Measurements from ENCODE around the gene LETMD1.
"Not testable (repeated sequence)": the region's sequence is repeated elsewhere in the genome, so short reads cannot be mapped to it uniquely, and the experiment has no call there.

LETMD1 gene

DNA sequence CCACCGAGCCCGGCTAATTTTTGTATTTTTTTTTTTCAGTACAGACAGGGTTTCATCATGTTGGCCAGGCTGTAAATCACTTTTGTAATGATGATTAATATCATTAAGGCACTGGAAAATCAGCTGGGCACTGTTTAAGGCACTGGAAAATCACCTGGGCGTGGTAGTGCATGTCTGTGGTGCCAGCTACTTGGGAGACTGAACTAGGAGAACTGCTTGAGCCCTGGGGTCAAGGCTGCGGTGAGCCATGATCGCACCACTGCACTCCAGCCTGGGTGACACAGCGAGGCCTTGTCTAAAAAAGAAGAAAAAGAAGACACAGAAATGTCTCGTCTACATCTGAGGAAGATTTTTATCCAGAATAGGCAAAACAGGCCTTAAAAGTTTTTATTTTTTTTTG lies 34.7 kb upstream of the LETMD1 start:
- Histone ChIP-seq H3K36me3 (ENCODE audit: control insufficient read depth, low read depth, low read length) (no peaks in the 10 kb centered on the region), H3K27me3 (ENCODE audit: control insufficient read depth, insufficient read depth, low read length) (no peaks in the 10 kb centered on the region), H3K27ac (ENCODE audit: low read length) (no peak overlapping the region), H3K4me1 (ENCODE audit: control insufficient read depth, low read depth, low read length) (peaks cover 15% of the 10 kb centered on the region), H3K9me3 (ENCODE audit: control insufficient read depth, low read depth, low read length) (no peaks in the 10 kb centered on the region), H3K4me3 (ENCODE audit: low read length) (no peak overlapping the region), H3K9ac (ENCODE audit: low read length) (no peak overlapping the region)

DNA sequence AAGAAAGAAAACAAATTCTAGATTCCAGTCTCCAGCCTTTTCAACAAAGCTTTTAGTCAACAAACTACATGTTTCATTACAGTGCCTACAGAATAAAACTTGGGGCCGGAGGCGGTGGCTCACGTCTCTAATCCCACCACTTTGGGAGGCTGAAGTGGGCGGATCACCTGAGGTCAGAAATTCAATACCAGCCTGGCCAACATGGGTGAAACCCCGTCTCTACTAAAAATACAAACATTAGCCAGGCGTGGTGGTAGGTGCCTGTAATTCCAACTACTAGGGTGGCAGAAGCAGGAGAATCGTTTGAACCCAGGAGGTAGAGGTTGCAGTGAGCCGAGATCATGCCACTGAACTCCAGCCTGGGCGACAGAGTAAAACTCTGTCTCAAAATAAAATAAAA lies 33.7 kb upstream of the LETMD1 start:
- H3K27me3 ChIP-seq (ENCODE audit: control insufficient read depth, insufficient read depth, low read length); H3K36me3 ChIP-seq (ENCODE audit: control insufficient read depth, low read depth, low read length); H3K4me3 ChIP-seq (ENCODE audit: low read length); H3K9me3 ChIP-seq (ENCODE audit: control insufficient read depth, low read depth, low read length); H3K27ac ChIP-seq (ENCODE audit: low read length); H3K9ac ChIP-seq (ENCODE audit: low read length); H3K4me1 ChIP-seq (ENCODE audit: control insufficient read depth, low read depth, low read length): not testable (repeated sequence)

DNA sequence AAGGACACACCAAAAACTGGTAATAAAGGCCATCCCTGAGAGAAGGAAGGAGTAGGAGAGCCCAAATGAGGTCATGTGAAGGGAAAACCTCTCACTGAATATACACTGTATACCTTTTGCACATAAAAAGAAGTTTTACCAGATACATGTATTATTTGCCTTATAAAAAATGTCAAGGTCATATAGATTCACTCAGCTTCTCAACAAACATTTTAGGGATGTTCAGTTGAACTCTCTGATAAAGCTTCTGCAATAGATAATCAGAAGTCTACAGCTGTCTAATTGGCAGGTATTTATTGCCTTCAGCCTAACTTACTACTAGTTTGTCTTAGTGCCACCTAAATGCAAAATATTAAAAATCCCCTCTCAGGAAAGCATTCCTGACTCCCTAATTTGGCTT lies 30.7 kb upstream of the LETMD1 start:
- Histone ChIP-seq H3K9ac (ENCODE audit: low read length) (no peak overlapping the region), H3K27ac (ENCODE audit: low read length) (no peak overlapping the region), H3K36me3 (ENCODE audit: control insufficient read depth, low read depth, low read length) (no peaks in the 10 kb centered on the region), H3K9me3 (ENCODE audit: control insufficient read depth, low read depth, low read length) (no peaks in the 10 kb centered on the region), H3K27me3 (ENCODE audit: control insufficient read depth, insufficient read depth, low read length) (no peaks in the 10 kb centered on the region), H3K4me1 (ENCODE audit: control insufficient read depth, low read depth, low read length) (no peaks in the 10 kb centered on the region), H3K4me3 (ENCODE audit: low read length) (no peak overlapping the region)

DNA sequence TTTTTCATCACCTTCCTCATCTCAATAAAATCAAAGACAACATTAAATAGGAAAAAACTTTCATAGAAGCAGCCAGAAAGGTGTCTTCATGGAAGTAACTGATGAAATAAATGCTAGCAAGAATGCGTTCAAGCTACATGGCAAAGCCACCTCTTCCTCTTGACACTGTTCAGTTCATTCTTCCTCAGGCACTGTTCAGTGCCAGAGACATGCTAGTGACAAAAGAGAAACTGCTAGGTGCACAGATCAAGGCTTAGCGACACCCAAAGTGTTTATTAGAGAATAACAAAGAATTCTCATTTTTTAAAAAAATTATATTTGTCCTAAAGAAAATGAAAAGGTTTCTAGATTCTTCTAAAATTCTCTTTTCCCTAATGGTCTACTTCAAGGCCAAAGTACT lies 29.2 kb upstream of the LETMD1 start:
- H3K36me3 ChIP-seq (ENCODE audit: control insufficient read depth, low read depth, low read length) = no peaks in the 10 kb centered on the region
- no peaks in the 10 kb centered on the region for H3K4me1 ChIP-seq (ENCODE audit: control insufficient read depth, low read depth, low read length)
- H3K27ac ChIP-seq (ENCODE audit: low read length) = no peak overlapping the region
- H3K27me3 ChIP-seq (ENCODE audit: control insufficient read depth, insufficient read depth, low read length) = no peaks in the 10 kb centered on the region
- no peaks in the 10 kb centered on the region for H3K9me3 ChIP-seq (ENCODE audit: control insufficient read depth, low read depth, low read length)
- H3K9ac ChIP-seq (ENCODE audit: low read length) = no peak overlapping the region
- no peak overlapping the region for H3K4me3 ChIP-seq (ENCODE audit: low read length)

DNA sequence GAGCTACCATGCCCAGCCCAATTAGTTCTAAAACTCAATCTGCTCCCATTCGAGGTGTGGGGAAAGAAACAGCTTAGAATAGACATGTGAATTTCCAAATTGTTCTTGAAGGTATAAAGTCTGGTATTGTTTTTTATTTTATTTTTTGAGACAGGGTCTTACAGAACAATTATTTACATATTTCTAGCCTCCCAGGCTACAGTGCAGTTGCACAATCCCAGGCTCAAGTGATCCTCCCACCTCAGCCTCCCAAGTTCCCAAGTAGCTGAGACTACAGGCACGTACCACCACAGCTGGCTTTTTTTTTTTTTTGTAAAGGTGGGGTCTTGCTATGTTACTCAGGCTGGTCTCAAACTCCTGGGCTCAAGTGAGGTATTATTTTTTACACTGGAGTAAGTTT lies 28.2 kb upstream of the LETMD1 start:
- H3K4me1 ChIP-seq (ENCODE audit: control insufficient read depth, low read depth, low read length) = peaks cover 8% of the 10 kb centered on the region
- H3K9ac ChIP-seq (ENCODE audit: low read length) = no peak overlapping the region
- H3K36me3 ChIP-seq (ENCODE audit: control insufficient read depth, low read depth, low read length) = no peaks in the 10 kb centered on the region
- H3K27me3 ChIP-seq (ENCODE audit: control insufficient read depth, insufficient read depth, low read length) = no peaks in the 10 kb centered on the region
- no peak overlapping the region for H3K4me3 ChIP-seq (ENCODE audit: low read length)
- H3K9me3 ChIP-seq (ENCODE audit: control insufficient read depth, low read depth, low read length) = no peaks in the 10 kb centered on the region
- no peak overlapping the region for H3K27ac ChIP-seq (ENCODE audit: low read length)

DNA sequence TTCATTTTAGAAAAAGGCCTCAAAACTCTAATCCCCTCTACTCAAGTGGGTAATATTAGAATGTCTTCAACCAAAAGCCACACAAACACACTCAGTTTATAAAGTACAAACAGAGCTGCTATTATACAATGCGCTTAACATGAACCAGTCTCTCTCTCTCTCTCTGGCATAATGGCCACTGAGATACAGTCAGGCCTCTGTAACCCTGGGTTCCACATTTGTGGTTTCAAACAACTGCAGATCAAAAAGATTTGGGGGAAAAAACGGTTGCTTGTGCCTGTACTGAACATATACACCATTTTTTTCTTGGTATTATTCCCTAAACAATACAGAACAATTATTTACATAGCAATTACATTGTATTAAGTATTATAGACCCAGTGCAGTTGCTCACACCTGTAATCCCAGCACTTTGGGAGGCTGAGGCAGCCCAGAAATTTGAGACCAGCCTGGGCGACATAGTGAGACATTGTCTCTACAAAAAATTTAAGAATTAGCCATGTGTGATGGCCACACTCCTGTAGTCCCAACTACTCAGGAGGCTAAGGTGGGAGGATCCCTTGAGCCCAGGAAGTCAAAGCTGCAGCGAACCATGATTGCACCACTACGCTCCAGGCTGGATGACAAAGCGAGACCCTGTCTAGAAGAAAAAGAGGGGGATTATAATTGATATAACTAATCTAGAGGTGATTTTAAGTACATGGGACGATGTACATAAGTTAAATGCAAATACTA lies 27.5 kb upstream of the LETMD1 start:
- H3K4me3 ChIP-seq (ENCODE audit: low read length) = no peak overlapping the region
- H3K27ac ChIP-seq (ENCODE audit: low read length) = no peak overlapping the region
- no peaks in the 10 kb centered on the region for H3K9me3 ChIP-seq (ENCODE audit: control insufficient read depth, low read depth, low read length)
- H3K27me3 ChIP-seq (ENCODE audit: control insufficient read depth, insufficient read depth, low read length) = no peaks in the 10 kb centered on the region
- peaks cover 14% of the 10 kb centered on the region for H3K4me1 ChIP-seq (ENCODE audit: control insufficient read depth, low read depth, low read length)
- no peaks in the 10 kb centered on the region for H3K36me3 ChIP-seq (ENCODE audit: control insufficient read depth, low read depth, low read length)
- H3K9ac ChIP-seq (ENCODE audit: low read length) = no peak overlapping the region

DNA sequence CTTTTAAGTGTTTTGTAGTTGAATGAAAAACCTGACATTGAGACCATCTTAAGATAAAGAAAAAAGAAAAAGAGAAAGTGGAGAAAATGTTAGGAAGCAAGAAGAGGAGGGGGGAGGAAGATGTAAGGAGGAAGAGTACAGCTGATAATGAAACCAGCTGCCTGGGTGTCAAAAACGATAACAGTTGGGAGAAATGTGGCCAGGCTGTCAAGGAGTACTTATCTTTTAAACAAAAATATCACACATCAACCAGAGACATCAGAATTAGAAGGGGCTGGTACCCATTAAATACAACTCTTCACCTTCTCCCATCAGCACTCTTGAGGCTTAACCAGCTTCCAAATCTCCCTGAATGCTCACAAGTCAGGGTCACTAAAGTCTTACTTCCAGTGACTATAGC lies 26.4 kb upstream of the LETMD1 start:
- Histone ChIP-seq H3K4me1 (ENCODE audit: control insufficient read depth, low read depth, low read length) (peaks cover 14% of the 10 kb centered on the region), H3K27ac (ENCODE audit: low read length) (no peak overlapping the region), H3K4me3 (ENCODE audit: low read length) (no peak overlapping the region), H3K9me3 (ENCODE audit: control insufficient read depth, low read depth, low read length) (no peaks in the 10 kb centered on the region), H3K36me3 (ENCODE audit: control insufficient read depth, low read depth, low read length) (no peaks in the 10 kb centered on the region), H3K9ac (ENCODE audit: low read length) (no peak overlapping the region), H3K27me3 (ENCODE audit: control insufficient read depth, insufficient read depth, low read length) (no peaks in the 10 kb centered on the region)

DNA sequence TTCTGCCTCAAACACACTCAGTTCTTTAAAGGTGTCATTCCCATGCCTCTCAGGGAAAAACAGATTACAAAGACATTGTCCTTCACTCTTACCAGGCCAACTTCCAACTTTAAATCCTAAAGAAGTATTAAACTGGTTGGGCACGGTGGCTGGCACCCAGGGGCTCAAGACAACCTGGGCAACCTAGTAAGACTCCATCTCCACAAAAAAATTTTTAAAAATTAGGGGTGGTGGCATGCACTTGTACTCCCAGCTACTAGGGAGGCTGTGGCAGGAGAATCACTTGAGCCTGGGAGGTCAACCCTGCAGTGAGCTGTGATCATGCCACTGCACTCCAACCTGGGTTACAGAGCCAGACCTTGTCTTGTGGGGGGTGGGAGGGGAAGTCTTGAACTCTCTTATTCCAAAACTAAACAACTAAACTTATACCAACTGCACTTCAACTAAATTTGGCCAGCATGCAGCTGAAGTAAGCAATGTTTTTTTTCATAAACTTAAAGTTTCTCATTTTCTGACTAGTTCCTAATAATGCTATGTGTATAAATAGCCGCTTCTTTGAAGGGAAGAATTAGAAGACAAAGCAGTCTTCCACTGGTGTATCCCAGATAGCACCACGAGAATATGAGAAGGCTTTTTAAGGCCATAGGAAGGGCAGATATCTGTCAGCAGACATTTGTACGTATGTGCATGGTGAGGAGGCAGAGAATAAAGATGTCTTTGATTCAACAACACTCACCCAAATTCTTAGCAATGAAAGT lies 24.3 kb upstream of the LETMD1 start:
- Histone ChIP-seq H3K9ac (ENCODE audit: low read length) (no peak overlapping the region), H3K27me3 (ENCODE audit: control insufficient read depth, insufficient read depth, low read length) (no peaks in the 10 kb centered on the region), H3K4me3 (ENCODE audit: low read length) (no peak overlapping the region), H3K27ac (ENCODE audit: low read length) (no peak overlapping the region), H3K9me3 (ENCODE audit: control insufficient read depth, low read depth, low read length) (no peaks in the 10 kb centered on the region), H3K36me3 (ENCODE audit: control insufficient read depth, low read depth, low read length) (no peaks in the 10 kb centered on the region), H3K4me1 (ENCODE audit: control insufficient read depth, low read depth, low read length) (peaks cover 26% of the 10 kb centered on the region)

DNA sequence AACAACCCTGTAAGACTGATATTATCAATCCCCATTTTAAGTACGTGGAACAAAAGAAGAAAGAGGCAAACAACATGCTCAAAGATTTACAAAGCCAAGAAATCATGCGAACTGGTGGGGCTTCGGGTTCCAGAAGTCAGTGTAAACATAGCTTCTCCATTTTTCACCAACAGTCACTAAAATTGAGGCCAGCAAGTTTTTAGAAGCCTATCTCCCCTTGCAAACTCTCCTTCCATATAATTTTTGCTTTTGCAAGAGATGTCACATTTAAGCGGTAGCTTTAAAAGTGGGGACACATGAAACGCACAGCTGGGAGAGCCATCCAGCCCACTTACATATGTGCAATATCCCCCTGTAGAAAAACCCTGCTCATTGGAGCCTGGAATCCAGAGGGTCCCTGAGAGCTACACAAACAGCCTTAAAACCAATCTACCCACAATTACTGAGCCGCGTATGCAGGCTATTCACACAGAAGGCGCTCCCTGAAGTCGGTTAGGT lies 22.7 kb upstream of the LETMD1 start:
- Histone ChIP-seq H3K9ac (ENCODE audit: low read length) (peak overlapping the region; percentile 88), H3K27me3 (ENCODE audit: control insufficient read depth, insufficient read depth, low read length) (no peaks in the 10 kb centered on the region), H3K4me3 (ENCODE audit: low read length) (peak overlapping the region; percentile 64), H3K27ac (ENCODE audit: low read length) (peak overlapping the region; percentile 40), H3K36me3 (ENCODE audit: control insufficient read depth, low read depth, low read length) (no peaks in the 10 kb centered on the region), H3K9me3 (ENCODE audit: control insufficient read depth, low read depth, low read length) (no peaks in the 10 kb centered on the region), H3K4me1 (ENCODE audit: control insufficient read depth, low read depth, low read length) (peaks cover 26% of the 10 kb centered on the region)

DNA sequence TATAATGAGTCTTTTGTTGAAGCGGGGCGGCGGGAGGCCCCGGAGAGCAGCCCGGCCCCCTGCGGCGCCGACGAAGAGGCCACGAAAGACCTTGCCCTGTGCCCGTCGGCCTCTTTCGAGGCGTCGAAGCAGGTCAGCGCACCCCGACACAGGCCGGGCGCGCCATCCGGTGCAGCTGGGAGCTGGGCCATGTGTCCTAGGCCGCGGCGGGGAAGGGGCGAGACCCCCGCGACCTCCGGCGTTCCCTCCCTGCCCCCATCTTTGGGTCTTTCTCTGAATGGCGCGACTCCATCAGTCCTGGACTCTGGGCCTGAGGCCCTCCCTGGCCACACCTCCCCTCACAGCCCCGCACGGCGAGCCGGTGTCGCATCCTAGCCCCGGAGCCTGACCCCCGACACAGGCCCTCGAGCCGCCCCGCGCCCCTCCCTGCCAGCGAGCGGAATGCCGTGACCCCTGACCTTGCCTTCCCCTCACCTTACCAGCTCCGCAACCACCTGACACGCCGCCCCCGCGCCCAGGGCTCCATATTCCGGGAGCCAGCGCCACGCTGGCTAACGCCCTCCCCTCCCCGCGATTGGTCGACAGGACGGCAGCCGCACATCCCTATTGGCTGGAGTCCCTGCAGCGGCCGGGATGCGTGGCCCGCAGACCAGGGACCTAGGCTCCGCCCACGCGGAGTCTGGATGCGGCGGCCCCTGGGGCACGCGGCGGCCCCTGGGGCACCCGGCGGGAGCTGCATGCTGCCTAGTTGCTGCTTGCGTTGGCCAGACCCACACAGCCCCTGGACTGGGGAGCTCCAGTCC lies 22.1 kb upstream of the LETMD1 start, which contains the start of gene SLC11A2:
Gene SLC11A2 (minus strand): TSS at position 549 of the 803 bp plus-strand sequence. CDS start 15,656 bp downstream, outside the sequence.
- Histone ChIP-seq H3K9me3 (ENCODE audit: control insufficient read depth, low read depth, low read length) (no peaks in the 10 kb centered on the region), H3K27ac (ENCODE audit: low read length) (peak within 1 kb of the TSS; percentile 40)

DNA sequence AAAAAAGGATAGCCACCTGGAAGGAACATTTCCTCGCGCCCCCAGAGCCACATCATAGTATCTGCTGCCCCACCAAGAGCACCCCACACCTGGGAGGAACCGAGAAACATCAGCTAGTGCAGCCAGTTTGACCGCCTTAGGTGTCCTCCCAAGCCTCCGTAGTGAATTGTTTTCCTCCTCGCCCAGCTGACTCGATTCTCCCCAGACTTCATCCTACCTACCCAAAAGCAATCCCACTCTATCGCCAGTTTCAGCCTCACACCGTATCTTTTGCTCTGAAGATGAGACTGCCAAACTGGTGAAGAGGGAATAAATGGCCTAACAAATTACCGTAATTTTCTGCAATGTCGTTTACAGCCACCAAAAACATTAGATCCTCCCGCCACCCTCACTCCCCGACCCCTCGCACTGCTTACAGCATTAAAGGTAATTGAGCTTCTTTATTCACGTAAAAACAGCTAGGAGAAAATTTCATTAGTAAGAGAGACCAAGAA lies 20.7 kb upstream of the LETMD1 start:
- no peaks in the 10 kb centered on the region for H3K27me3 ChIP-seq (ENCODE audit: control insufficient read depth, insufficient read depth, low read length)
- no peak overlapping the region for H3K4me3 ChIP-seq (ENCODE audit: low read length)
- H3K36me3 ChIP-seq (ENCODE audit: control insufficient read depth, low read depth, low read length) = no peaks in the 10 kb centered on the region
- peaks cover 26% of the 10 kb centered on the region for H3K4me1 ChIP-seq (ENCODE audit: control insufficient read depth, low read depth, low read length)
- no peaks in the 10 kb centered on the region for H3K9me3 ChIP-seq (ENCODE audit: control insufficient read depth, low read depth, low read length)
- H3K27ac ChIP-seq (ENCODE audit: low read length) = no peak overlapping the region
- H3K9ac ChIP-seq (ENCODE audit: low read length) = no peak overlapping the region

More for the DNA sequence above, 22.1 kb upstream of the LETMD1 start, which contains the start of gene SLC11A2:
- Histone ChIP-seq H3K9ac (ENCODE audit: low read length) (peak within 1 kb of the TSS; percentile 88), H3K27me3 (ENCODE audit: control insufficient read depth, insufficient read depth, low read length) (no peaks in the 10 kb centered on the region), H3K4me1 (ENCODE audit: control insufficient read depth, low read depth, low read length) (peaks cover 26% of the 10 kb centered on the region), H3K36me3 (ENCODE audit: control insufficient read depth, low read depth, low read length) (no peaks in the 10 kb centered on the region), H3K4me3 (ENCODE audit: low read length) (peak within 1 kb of the TSS; percentile 64)
